B cell (primary cell): ENCODE measurements around the gene THSD7B. TPM values are rescaled to one million over a fixed set of nuclear protein-coding genes. Genes with fewer than 3 reads are reported as not detected.

ENCODE experiments used
- ATAC-seq: fragments of 200-7000 bp; cut with Tn5 transposase; one replicate; pipeline ENCODE4 v1.10.0; 2021; ENCODE audit warnings: low read depth, mild to moderate bottlenecking, moderate number of reproducible peaks, moderate library complexity
- CTCF ChIA-PET: fragments of 350-600 bp; sonication (Branson Sonifier 250); formaldehyde crosslinking; loops from one replicate; lab custom pipeline; 2021; ENCODE audit warnings: antibody characterized with exemption, inconsistent platforms; lab: Charles Lee
- POLR2A ChIA-PET: fragments of 350-600 bp; sonication (Branson Sonifier 250); formaldehyde crosslinking; loops from one replicate; lab custom pipeline; 2021; ENCODE audit warnings: antibody characterized with exemption; lab: Charles Lee
- DNase-seq: peaks from one replicate; pipeline ENCODE4 v3.0.0; 2013
- H2AFZ ChIP-seq: 2 replicates; pipeline ENCODE4 v1.6.1; 2012; ENCODE audit warnings: mild to moderate bottlenecking, low read depth, low read length; ENCODE audit not compliant: insufficient read depth, poor library complexity, severe bottlenecking
- H3K27ac ChIP-seq, 2 donors: 1 replicate in 1 of 2; 2 replicates in 1 of 2; pipeline ENCODE4 v1.5.1; 2012 to 2013; ENCODE audit warnings: low read length in 2 of 2, mild to moderate bottlenecking in 2 of 2, moderate library complexity in 1 of 2
- H3K27me3 ChIP-seq, 4 experiments: fragments of 200-600 bp in 1 of 4; sonication (generic) in 1 of 4; replicated peaks in 1 of 4; 1 replicate in 2 of 4; 2 replicates in 2 of 4; pipeline versions ENCODE4 v1.6.1 to v1.7.0; 2013 to 2016; ENCODE audit warnings: low read length in 3 of 4, mild to moderate bottlenecking in 2 of 4, mixed read lengths in 1 of 4, moderate library complexity in 1 of 4; ENCODE audit not compliant: insufficient read depth in 4 of 4, control insufficient read depth in 3 of 4; ENCODE audit errors: control extremely low read depth in 1 of 4
- H3K36me3 ChIP-seq, 2 experiments: replicated peaks in 1 of 2; 1 replicate in 1 of 2; 2 replicates in 1 of 2; pipeline versions ENCODE4 v1.6.1 to v1.7.1; 2013; ENCODE audit warnings: low read length in 1 of 2; ENCODE audit not compliant: insufficient read depth in 2 of 2, control insufficient read depth in 1 of 2; ENCODE audit errors: control extremely low read depth in 1 of 2, extremely low read depth in 1 of 2
- H3K4me1 ChIP-seq, 2 donors: fragments of 200-600 bp in 1 of 2; sonication (generic) in 1 of 2; 1 replicate in 1 of 2; 2 replicates in 1 of 2; pipeline versions ENCODE4 v1.5.1 to v1.6.1; 2013 to 2017; ENCODE audit warnings: low read length in 2 of 2; ENCODE audit not compliant: control insufficient read depth in 2 of 2, insufficient read depth in 2 of 2
- H3K4me2 ChIP-seq: replicated peaks from 2 replicates; pipeline ENCODE3; 2012; ENCODE audit warnings: mild to moderate bottlenecking, low read depth, low read length; ENCODE audit not compliant: poor library complexity, severe bottlenecking
- H3K4me3 ChIP-seq, 5 experiments: fragments of 200-600 bp in 1 of 5; sonication (generic) in 1 of 5; 1 replicate in 3 of 5; 2 replicates in 2 of 5; pipeline versions ENCODE4 v1.5.1 to v1.7.0; 2011 to 2016; ENCODE audit warnings: low read length in 4 of 5, mild to moderate bottlenecking in 4 of 5, low read depth in 2 of 5, control low read depth in 1 of 5, moderate library complexity in 1 of 5; ENCODE audit not compliant: insufficient read depth in 1 of 5; ENCODE audit errors: control extremely low read depth in 1 of 5, extremely low read depth in 1 of 5
- H3K79me2 ChIP-seq: fragments of 200-600 bp; sonication (generic); one replicate; pipeline ENCODE4 v1.6.0; 2016; ENCODE audit warnings: low read length; ENCODE audit not compliant: control insufficient read depth, insufficient read depth
- H3K9ac ChIP-seq: fragments of 200-600 bp; sonication (generic); 2 replicates; pipeline ENCODE4 v1.6.1; 2017; ENCODE audit warnings: mild to moderate bottlenecking, low read length, moderate library complexity
- H3K9me3 ChIP-seq, 3 donors: one replicate each; pipeline versions ENCODE4 v1.6.1 to v1.7.1; 2013; ENCODE audit warnings: low read length in 2 of 3; ENCODE audit not compliant: control insufficient read depth in 2 of 3, insufficient read depth in 1 of 3; ENCODE audit errors: control extremely low read depth in 1 of 3
- H4K20me1 ChIP-seq: 2 replicates; pipeline ENCODE4 v1.6.0; 2012; ENCODE audit warnings: mild to moderate bottlenecking, low read length; ENCODE audit not compliant: insufficient read depth, control insufficient read depth, poor library complexity, severe bottlenecking
- H3K27ac Mint-ChIP-seq: one replicate; pipeline ENCODE4 v1.8.0; 2021; ENCODE audit warnings: mixed read lengths
- H3K27me3 Mint-ChIP-seq: one replicate; pipeline ENCODE4 v1.8.0; 2021; ENCODE audit warnings: mixed read lengths
- H3K4me1 Mint-ChIP-seq: one replicate; pipeline ENCODE4 v1.8.0; 2021; ENCODE audit warnings: mixed read lengths
- H3K4me3 Mint-ChIP-seq: one replicate; pipeline ENCODE4 v1.8.0; 2021; ENCODE audit warnings: mixed read lengths
- H3K9me3 Mint-ChIP-seq: one replicate; pipeline ENCODE4 v1.8.0; 2022; ENCODE audit warnings: mixed read lengths; ENCODE audit not compliant: insufficient read depth
- CTCF ChIP-seq: fragments of 200-600 bp; IDR thresholded peaks from one replicate; pipeline ENCODE4 v1.8.0; 2022; ENCODE audit warnings: antibody characterized with exemption, mild to moderate bottlenecking
- EZH2 ChIP-seq: IDR thresholded peaks from 2 replicates; pipeline ENCODE4 v1.6.1; 2012; ENCODE audit warnings: borderline replicate concordance, low read depth, mild to moderate bottlenecking, moderate library complexity, low read length; ENCODE audit not compliant: insufficient read depth, poor library complexity, severe bottlenecking
- WGBS: methylation state at CpG from one replicate; pipeline ENCODE4 v1.1.5; 2013; ENCODE audit warnings: missing lambda C conversion rate; ENCODE audit not compliant: insufficient coverage; 5-methylcytosine and 5-hydroxymethylcytosine counted together
- intact Hi-C: fragments of 100-400 bp; cut with micrococcal nuclease; formaldehyde crosslinking; loops from one replicate; pipeline ENCODE4 v1.10.0; 2022
- polyA plus RNA-seq: library from polyadenylated mRNA; depleted of rRNA; stranded (reverse); fragments of >200 nt; gene quantifications from 2 replicates; pipeline ENCODE4 v1.2.3, GENCODE V29; 2012
- total RNA-seq, 2 donors: library from RNA; stranded (reverse); fragments of 120-200 nt in 1 of 2; gene quantifications; 1 replicate in 1 of 2; 2 replicates in 1 of 2; pipeline versions ENCODE4 v1.2.3 to v1.2.4, GENCODE V29; 2013 to 2022

THSD7B gene
- total and polyA plus RNA-seq, 2 donors (not counting 1 experiment from before 2014, with no cell fraction given), result 0.76 TPM; not detected in 1

DNA sequence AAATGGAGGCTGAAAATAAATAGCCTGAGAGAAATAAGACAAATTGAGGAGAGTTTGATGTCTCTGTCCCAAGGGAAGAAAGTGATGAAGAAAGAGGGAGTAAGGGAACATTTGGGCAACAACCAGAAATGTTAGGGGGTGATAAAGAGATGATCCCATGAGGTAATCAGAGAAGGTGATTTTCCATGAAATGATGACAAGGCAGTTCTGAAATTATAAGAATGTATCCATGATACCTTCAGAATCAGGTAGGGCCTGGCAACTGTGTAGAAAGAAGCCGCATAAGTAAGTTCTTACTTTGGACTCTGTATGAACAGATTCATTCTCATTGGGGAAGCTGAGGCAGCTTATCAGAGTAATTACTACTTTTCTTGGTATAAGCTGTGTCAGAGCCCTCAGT is 106.1 kb downstream of the THSD7B start:
- no peaks in the 10 kb centered on the region for H3K4me1 Mint-ChIP-seq
- no peak overlapping the region for H3K27ac ChIP-seq
- no peaks in the 10 kb centered on the region for H3K4me1 ChIP-seq
- H3K9me3 Mint-ChIP-seq, result no peaks in the 10 kb centered on the region
- H3K79me2 ChIP-seq, result no peaks in the 10 kb centered on the region
- no peak overlapping the region for H3K9ac ChIP-seq
- 100% methylated on average over 1 of the region's 1 CpG for WGBS
- no peak overlapping the region for H3K27ac Mint-ChIP-seq
- H3K4me3 ChIP-seq, result no peak overlapping the region
- no peaks in the 10 kb centered on the region for H3K9me3 ChIP-seq
- no peak overlapping the region for H3K4me3 Mint-ChIP-seq
- H3K36me3 ChIP-seq, result no peaks in the 10 kb centered on the region
- intact Hi-C loops, result no loop called here
- DNase-seq (no peak), ATAC-seq (no peak)
- ChIA-PET POLR2A (no interaction called here), CTCF (no interaction called here)
- peaks cover 6% of the 10 kb centered on the region for H3K27me3 Mint-ChIP-seq
- no peaks in the 10 kb centered on the region for H4K20me1 ChIP-seq
- no peaks in the 10 kb centered on the region for H3K27me3 ChIP-seq
- no peak for TF ChIP-seq CTCF
- no peak for TF ChIP-seq EZH2
- H2AFZ ChIP-seq, result no peak overlapping the region
- no peak overlapping the region for H3K4me2 ChIP-seq

GRCh38 chr2:136874258-136874657 is 108.9 kb downstream of the THSD7B start:
- Histone ChIP-seq H3K4me2 (no peak overlapping the region), H3K9ac (no peak overlapping the region), H3K4me3 (no peak overlapping the region), H3K27ac (no peak overlapping the region), H3K79me2 (no peaks in the 10 kb centered on the region), H2AFZ (no peak overlapping the region), H3K36me3 (no peaks in the 10 kb centered on the region), H3K27me3 (no peaks in the 10 kb centered on the region), H3K4me1 (no peaks in the 10 kb centered on the region), H4K20me1 (no peaks in the 10 kb centered on the region), H3K9me3 (no peaks in the 10 kb centered on the region)
- ChIA-PET POLR2A (no interaction called here), CTCF (no interaction called here)
- DNase-seq (no peak), ATAC-seq (no peak)
- intact Hi-C loops, result no loop called here
- TF ChIP-seq EZH2 (no peak), CTCF (no peak)
- H3K27me3 Mint-ChIP-seq, result peaks cover 6% of the 10 kb centered on the region
- H3K4me3 Mint-ChIP-seq, result no peak overlapping the region
- no CpG with 5 or more reads among the region's 6 CpGs for whole genome bisulfite sequencing
- H3K27ac Mint-ChIP-seq, result no peak overlapping the region
- no peaks in the 10 kb centered on the region for H3K4me1 Mint-ChIP-seq
- no peaks in the 10 kb centered on the region for H3K9me3 Mint-ChIP-seq
